Peyer's patch (tissue), 4 donors: Measurements from ENCODE around the gene CACNA2D3. TPM values are rescaled to one million over a fixed set of nuclear protein-coding genes. Genes with fewer than 3 reads are reported as not detected.

Experiments
- DNase-seq, 3 donors: peaks; one replicate each; pipeline ENCODE4 v3.0.0-alpha.2; 2017 to 2019
- H3K27ac ChIP-seq, 4 donors: fragments of 200-600 bp; sonication (generic); one replicate each; pipeline ENCODE4 v1.5.1; 2016 to 2019
- H3K27me3 ChIP-seq, 2 donors: fragments of 200-600 bp; sonication (generic); one replicate each; pipeline ENCODE4 v1.5.1; 2019
- H3K36me3 ChIP-seq, 3 donors: fragments of 200-600 bp; sonication (generic); one replicate each; pipeline ENCODE4 v1.5.1; 2016 to 2019
- H3K4me1 ChIP-seq, 4 donors: fragments of 200-600 bp; sonication (generic); one replicate each; pipeline ENCODE4 v1.5.1; 2016 to 2019
- H3K4me3 ChIP-seq, 4 donors: fragments of 200-600 bp; sonication (generic); 1 replicate in 3 of 4; 2 replicates in 1 of 4; pipeline ENCODE4 v1.5.1; 2016 to 2019; ENCODE audit warnings: mild to moderate bottlenecking in 1 of 4
- H3K9me3 ChIP-seq, 4 donors: fragments of 200-600 bp; sonication (generic); one replicate each; pipeline ENCODE4 v1.5.1; 2016 to 2019; ENCODE audit warnings: mild to moderate bottlenecking in 1 of 4
- CTCF ChIP-seq, 6 experiments: fragments of 450-650 bp in 4 of 6; fragments of 200-600 bp in 2 of 6; sonication (generic) in 1 of 6; IDR thresholded peaks; one replicate each; pipeline ENCODE4 v1.5.1; 2017 to 2019; ENCODE audit warnings: antibody characterized with exemption in 6 of 6, mild to moderate bottlenecking in 3 of 6, moderate library complexity in 1 of 6
- POLR2A ChIP-seq, 2 donors: fragments of 450-650 bp; IDR thresholded peaks; one replicate each; pipeline ENCODE4 v1.5.1; 2017; ENCODE audit warnings: antibody characterized with exemption in 2 of 2, mild to moderate bottlenecking in 2 of 2, moderate library complexity in 2 of 2
- total RNA-seq, 4 donors: library from RNA; depleted of rRNA; stranded (reverse); fragments of >200 nt; gene quantifications; one replicate each; pipeline ENCODE4 v1.1.0, GENCODE V29; 2016

Gene CACNA2D3
- total RNA-seq, 4 donors from 2014 or later, result 0.27 to 5.0 TPM; not detected in 2

- H3K27ac ChIP-seq, result no peak overlapping the region
- peaks cover 0 to 9% (median 0%) of the 10 kb centered on the region in 4 donors for H3K4me1 ChIP-seq
- no peaks in the 10 kb centered on the region for H3K9me3 ChIP-seq
- H3K36me3 ChIP-seq, result no peaks in the 10 kb centered on the region
- H3K27me3 ChIP-seq, result no peaks in the 10 kb centered on the region
- TF ChIP-seq CTCF (IDR thresholded peaks at IDR 0.05) (no peak), POLR2A (IDR thresholded peaks at IDR 0.05) (no peak)
- DNase-seq, result no peak
- H3K4me3 ChIP-seq, result no peak overlapping the region
Observed at GRCh38 chr3:54895613-54896012, 773.3 kb downstream of the CACNA2D3 start.

GRCh38 chr3:54897028-54897711, 774.8 kb downstream of the CACNA2D3 start:
- Histone ChIP-seq H3K36me3 (no peaks in the 10 kb centered on the region), H3K27me3 (no peaks in the 10 kb centered on the region), H3K4me1 (no peaks in the 10 kb centered on the region), H3K9me3 (no peaks in the 10 kb centered on the region), H3K27ac (no peak overlapping the region), H3K4me3 (no peak overlapping the region)
- TF ChIP-seq CTCF (IDR thresholded peaks at IDR 0.05) (no peak), POLR2A (IDR thresholded peaks at IDR 0.05) (no peak)
- no peak for DNase-seq

DNA sequence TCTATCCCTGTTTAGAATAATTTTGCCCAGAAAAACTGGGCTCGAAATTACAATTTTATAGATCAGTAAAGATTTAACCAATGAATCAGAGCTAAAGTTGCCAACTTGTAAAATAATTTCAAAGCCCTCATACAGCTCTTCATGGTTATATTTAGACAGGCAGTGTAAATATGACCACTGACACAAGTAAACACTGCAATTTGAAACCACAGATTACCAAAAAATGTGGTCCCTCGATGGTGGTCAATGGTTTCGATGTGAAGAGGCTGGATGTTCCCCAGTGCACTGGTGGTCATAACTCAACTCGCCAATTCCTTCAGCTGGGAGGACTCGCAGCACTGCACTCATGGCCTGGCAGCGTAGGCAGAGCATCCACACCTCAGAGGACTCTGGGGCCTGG, 776.9 kb downstream of the CACNA2D3 start:
- no peak for DNase-seq
- Histone ChIP-seq H3K4me3 (no peak overlapping the region), H3K27me3 (no peaks in the 10 kb centered on the region), H3K27ac (no peak overlapping the region), H3K9me3 (no peaks in the 10 kb centered on the region), H3K36me3 (no peaks in the 10 kb centered on the region), H3K4me1 (no peaks in the 10 kb centered on the region)
- TF ChIP-seq POLR2A (IDR thresholded peaks at IDR 0.05) (no peak), CTCF (IDR thresholded peaks at IDR 0.05) (no peak)

GRCh38 chr3:54900838-54901591, 778.7 kb downstream of the CACNA2D3 start:
- no peaks in the 10 kb centered on the region for H3K27me3 ChIP-seq
- no peaks in the 10 kb centered on the region for H3K36me3 ChIP-seq
- H3K4me3 ChIP-seq, result no peak overlapping the region
- H3K27ac ChIP-seq, result no peak overlapping the region
- no peak for DNase-seq
- H3K4me1 ChIP-seq, result no peaks in the 10 kb centered on the region
- no peaks in the 10 kb centered on the region for H3K9me3 ChIP-seq
- TF ChIP-seq POLR2A (IDR thresholded peaks at IDR 0.05), result no peak
- no peak for TF ChIP-seq CTCF (IDR thresholded peaks at IDR 0.05)

- TF ChIP-seq POLR2A (IDR thresholded peaks at IDR 0.05), result no peak
- TF ChIP-seq CTCF (IDR thresholded peaks at IDR 0.05), result no peak
- Histone ChIP-seq H3K4me1 (no peaks in the 10 kb centered on the region), H3K36me3 (no peaks in the 10 kb centered on the region), H3K4me3 (no peak overlapping the region), H3K9me3 (no peaks in the 10 kb centered on the region), H3K27ac (no peak overlapping the region), H3K27me3 (no peaks in the 10 kb centered on the region)
- no peak for DNase-seq
Observed at GRCh38 chr3:54901906-54902685, 779.7 kb downstream of the CACNA2D3 start.
